Measurements from ENCODE around the gene MYB.

Gene MYB

DNA sequence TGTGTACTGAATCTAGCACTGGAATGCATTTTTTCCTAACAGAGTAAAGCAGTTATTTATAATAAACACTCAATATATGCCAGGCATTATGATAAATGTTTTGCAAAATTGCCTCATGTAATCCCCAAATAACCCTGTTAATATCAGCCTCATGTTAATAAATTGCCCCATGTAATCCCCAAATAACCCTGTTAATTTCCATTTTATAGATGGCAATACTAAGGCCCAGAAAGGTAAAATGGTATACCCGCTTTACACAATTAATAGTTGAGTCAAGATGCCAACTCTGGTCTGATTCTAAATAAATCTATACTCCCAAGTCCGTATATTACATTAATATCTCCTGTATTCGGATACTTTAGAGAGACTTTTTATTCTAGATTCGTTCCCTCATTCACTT is 6.3 kb downstream of the MYB start:
- DNase-seq (ENCODE audit: low read depth in 1 of 2, low spot score in 1 of 2) = no peak

DNA sequence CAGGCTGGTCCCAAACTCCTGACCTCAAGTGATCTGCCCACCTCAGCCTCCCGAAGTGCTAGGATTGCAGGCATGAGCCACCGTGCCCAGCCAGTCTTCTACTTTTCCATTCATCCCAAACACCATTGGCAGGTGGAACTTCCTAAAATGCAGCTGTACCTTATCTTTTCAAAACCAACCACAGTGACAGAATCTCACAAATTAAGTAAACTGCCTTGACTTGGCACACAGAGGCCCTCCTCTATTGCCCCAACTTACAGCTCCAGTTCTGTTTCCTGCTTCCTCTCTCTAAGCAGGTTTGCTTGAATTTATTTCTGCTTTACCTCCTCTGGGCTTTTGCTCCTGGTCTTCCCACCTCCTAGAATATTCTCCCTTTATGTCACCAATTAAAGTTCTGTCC is 7.6 kb downstream of the MYB start:
- no peak for DNase-seq (ENCODE audit: low read depth in 1 of 2, low spot score in 1 of 2)

DNA sequence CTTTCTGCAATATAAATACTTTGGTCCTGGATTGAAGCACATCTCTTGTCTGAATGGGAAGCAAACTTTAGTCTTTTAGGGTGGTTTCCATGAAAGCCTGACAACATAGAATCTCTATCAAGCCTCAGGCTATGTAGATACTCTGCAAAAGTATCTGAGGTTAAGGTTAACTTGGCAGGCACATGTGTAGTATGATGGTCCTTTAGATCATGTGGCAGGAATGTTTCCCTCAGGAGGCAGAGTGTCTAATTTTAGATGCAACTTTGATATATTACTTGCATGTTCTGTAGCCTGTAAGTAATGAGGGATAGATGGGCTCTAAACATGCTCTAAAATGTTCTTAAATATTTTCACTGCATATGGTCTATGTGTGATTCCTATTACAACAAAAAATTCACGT is 8.2 kb downstream of the MYB start:
- DNase-seq (ENCODE audit: low read depth in 1 of 2, low spot score in 1 of 2) = no peak

DNA sequence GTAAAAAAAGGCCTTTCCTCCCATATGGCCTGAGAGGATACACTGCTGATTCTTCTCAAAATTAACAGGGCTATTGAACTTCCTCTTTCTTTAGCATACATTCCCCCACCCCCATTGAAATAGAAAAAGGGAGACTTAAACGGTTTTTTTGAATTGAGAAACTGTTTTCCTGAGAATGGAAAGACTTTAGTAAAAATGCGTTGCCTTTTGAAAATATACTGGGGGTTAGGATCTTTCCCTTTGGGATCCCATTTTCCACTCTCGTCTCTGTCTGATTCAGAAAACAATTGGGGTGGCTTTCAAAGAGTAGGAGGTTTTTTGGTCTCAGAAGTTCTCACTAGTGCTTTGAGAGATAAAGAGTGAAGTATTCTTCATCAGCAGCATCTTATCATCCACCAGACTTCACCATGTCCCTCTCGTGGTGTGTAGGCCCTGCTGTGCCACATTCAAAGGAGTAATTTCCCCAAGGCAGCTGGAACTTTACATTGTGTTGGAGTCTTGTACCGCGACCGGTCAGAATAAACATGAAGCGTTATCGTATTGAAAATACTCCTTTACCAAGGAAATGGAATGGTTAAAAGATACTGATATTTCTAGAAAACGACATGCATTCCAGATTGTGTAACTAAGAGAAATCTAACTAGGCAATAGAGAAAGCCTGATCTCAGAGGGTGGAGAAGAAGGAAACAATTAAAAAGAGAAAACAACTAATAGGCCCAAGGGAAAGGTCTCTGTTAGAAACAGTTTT is 10.6 kb downstream of the MYB start:
- no peak for DNase-seq (ENCODE audit: low read depth in 1 of 2, low spot score in 1 of 2)

DNA sequence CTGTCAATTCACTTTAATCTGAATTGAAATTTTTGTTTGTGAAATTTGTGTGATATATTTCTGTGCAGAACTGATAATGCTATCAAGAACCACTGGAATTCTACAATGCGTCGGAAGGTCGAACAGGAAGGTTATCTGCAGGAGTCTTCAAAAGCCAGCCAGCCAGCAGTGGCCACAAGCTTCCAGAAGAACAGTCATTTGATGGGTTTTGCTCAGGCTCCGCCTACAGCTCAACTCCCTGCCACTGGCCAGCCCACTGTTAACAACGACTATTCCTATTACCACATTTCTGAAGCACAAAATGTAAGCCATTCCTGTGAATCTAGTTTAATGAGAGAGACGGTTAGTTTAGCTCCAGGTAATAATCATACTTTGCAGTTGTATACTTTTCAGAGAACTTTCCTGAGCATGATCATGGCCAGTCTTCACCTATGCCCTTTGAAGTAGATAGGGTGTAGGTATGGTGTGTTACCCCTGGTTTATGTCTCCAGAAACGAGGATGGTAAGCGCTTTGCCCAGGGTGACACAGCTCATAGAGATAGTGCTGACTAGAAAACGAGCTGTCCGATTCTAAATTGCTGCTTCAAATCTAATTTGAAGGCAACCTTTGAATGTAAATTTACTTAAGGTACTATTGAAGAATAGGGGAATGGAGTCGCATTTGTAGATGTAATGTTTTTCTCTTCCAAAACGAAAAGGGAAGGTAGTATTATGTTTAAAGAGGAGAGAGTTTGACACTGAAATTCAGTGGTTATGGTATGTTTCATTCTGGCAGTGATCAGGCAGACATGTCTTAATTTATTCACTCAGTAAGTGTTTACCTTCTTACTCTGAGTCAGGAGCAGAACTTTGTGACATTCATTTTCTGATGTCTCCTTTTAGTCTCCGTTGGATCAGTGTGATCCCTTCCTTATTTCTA is 11.4 kb downstream of the MYB start:
- DNase-seq (ENCODE audit: low read depth in 1 of 2, low spot score in 1 of 2) = no peak

DNA sequence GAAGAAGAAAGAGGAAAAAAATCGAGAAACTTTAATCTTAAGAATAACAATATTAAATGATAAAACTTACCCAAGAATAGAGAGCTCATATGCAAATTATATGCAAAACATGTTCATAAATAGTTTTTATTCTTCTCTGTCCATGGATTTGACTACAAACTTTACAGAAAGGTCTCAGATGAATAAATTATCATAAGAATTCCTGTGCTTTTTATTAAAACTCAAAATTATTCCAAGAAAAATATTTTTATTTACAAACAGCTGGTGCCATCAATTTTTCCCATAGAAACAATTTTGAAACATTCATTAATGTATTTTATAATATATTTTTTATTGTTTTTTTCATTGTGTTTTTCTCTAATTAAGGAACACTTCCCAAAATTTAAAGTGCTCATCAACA is 12.1 kb downstream of the MYB start:
- no peak for DNase-seq (ENCODE audit: low read depth in 1 of 2, low spot score in 1 of 2)

DNA sequence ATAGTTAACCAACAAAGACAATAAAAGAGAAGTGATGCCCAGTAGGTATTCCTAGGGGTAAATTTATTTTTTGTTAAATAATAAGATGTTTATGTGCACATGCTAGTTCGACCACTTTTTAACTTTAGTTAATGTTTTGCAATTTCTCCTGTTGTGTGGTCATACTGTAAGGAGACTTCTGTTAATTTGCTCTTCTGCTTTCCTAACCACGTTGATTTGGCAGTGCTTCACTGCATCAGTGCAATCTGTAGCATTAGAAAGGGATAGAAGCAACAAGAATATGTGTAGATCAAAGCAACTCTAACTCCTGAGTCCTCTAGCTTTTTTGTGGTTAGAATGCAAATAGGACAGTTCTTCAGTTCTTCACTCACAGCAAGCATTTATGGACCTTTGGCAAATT is 13.9 kb downstream of the MYB start:
- DNase-seq (ENCODE audit: low read depth in 1 of 2, low spot score in 1 of 2) = no peak

DNA sequence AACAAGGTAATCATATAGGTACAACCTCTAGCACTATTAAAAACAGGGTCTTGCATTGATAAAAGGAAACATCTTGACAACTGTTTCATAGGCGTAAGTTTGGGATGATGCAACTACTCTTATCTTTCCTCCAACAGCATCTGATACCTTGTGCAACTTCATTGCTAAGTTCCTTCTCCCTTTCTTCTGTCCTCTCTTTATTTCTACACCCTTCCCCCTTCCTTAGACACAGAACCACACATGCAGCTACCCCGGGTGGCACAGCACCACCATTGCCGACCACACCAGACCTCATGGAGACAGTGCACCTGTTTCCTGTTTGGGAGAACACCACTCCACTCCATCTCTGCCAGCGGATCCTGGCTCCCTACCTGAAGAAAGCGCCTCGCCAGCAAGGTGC is 14.4 kb downstream of the MYB start:
- DNase-seq (ENCODE audit: low read depth in 1 of 2, low spot score in 1 of 2) = no peak

DNA sequence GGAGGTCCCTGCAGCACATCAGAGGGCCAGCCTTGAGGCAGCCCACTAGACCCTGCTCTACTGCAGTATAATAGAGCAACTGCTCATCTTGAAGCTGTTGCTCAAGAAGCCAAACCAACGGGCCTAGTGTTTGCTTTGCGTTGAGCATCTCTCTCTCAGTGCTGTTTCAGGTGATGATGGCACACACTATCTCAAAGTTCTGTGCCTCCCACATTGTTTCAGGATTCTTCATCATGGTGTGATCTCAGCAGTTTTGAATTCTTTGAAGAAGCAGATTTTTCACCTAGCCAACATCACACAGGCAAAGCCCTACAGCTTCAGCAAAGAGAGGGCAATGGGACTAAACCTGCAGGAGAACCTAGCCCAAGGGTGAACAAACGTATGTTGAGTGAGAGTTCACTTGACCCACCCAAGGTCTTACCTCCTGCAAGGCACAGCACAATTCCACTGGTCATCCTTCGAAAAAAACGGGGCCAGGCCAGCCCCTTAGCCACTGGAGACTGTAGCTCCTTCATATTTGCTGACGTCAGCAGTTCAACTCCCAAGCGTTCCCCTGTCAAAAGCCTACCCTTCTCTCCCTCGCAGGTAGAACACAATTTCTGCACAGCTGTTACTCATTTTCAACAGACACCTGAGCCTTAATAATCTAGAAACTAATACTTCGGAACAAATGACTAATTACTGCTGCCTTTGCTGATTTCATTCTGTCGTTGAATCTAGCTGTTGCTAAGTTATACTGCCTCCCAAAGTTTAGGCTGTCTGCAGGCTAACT is 15.8 kb downstream of the MYB start:
- DNase-seq (ENCODE audit: low read depth in 1 of 2, low spot score in 1 of 2) = no peak

DNA sequence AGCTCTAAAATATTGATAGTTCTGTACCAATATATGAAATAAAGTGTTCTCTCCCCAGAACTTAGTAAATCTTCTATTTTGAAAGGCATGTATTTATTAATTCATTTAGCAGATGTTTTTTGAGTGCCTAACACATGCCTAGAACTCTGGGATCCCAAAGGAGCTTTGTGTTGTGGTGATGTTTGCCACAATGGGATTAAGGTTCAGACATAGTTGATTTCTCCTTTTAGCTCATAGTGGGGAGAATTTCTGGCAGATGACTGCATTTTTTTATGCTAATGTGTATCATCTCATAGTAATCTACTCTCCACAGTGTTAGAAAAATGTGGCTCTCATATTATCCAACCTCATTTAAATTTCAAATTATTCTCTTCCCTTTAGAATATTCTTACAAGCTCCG is 21.7 kb downstream of the MYB start:
- DNase-seq (ENCODE audit: low read depth in 1 of 2, low spot score in 1 of 2) = no peak

DNA sequence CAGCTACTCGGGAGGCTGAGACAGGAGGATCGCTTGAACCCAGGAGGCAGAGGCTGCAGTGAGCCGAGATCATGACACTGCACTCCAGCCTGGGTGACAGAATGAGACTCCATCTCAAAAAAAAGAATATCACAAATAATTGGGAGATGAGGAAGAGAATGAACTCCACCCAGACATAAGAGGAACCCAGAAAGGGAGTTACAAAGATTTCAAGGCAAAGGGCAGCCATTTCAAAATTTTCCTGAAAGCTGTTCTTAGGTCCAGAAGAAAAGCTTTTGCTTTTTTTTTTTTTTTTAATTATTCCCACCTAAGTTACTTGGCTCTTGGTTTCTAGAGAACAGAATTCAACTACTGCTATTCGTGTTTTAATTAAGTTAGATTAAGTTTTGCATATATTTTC is 23.8 kb downstream of the MYB start:
- DNase-seq (ENCODE audit: low read depth in 1 of 2, low spot score in 1 of 2) = no peak

DNA sequence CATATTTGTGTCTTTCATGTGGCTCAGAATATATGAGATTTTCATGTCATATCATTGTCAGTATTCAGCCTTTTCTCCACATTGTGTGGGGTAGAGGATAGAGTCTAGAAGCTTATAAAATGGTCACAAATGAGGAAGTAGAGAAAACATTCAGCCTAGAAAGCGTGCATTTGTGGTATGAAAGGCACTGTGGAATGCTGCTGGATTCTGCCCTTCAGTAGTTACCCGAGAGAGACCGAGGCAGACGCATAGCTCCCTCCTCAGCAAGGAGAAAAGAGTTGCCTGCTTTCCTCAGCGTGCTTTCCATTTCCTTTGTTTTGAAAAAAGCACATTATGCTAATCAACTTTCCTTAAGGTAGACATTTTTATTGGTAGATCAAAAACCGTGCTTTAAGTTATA is 28.7 kb downstream of the MYB start:
- no peak for DNase-seq (ENCODE audit: low read depth in 1 of 2, low spot score in 1 of 2)

DNA sequence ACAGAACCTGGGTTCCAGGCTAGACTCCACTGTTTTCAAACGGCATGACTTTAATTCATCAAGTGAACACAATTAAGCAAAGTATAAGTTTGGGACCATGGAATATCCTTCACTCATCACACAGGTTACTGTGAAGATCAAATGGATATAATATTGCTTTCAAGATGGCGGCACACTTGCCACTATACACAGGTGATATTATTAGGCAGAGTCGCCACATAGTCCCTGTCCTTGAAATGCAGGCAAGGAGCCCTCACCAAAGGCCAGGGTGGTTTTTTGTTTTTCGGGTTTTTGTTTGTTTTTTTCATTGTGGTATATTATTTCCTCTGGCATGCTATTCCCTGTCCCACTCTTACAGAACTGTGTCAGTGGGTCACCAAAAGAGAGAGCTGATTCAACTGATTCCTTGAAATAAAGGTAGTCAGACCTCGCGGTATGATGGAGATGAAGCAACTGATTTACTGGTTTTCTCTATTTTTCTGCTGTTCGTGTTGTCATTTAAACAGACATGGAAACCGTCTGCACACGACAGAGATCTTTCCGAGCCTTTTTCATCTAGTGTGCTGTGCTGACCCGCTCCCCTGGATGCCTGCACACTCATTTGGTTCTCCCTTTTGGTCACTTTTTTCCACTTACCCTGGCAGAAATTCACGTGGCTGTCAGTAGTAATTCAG is 29.7 kb downstream of the MYB start:
- no peak for DNase-seq (ENCODE audit: low read depth in 1 of 2, low spot score in 1 of 2)

DNA sequence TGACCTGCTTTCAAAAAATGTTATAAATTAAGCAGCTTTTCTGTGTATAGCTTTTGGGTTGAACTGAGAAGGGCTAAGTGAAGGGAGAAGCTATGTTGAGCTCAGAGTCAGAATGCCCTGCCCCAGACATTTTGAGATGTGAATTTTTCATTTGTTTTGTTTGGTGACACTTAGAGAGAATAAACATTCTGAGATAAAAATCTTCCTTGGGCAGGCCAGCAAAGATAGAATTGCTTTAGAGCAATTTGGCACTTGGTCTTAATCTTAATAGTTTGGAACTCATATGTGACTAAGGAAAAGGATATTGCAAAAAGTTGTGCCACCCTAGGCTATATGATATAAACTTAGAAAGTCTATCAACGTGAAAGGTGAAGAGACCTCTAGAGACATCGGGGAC is 30.2 kb downstream of the MYB start:
- DNase-seq (ENCODE audit: low read depth in 1 of 2, low spot score in 1 of 2) = no peak

DNA sequence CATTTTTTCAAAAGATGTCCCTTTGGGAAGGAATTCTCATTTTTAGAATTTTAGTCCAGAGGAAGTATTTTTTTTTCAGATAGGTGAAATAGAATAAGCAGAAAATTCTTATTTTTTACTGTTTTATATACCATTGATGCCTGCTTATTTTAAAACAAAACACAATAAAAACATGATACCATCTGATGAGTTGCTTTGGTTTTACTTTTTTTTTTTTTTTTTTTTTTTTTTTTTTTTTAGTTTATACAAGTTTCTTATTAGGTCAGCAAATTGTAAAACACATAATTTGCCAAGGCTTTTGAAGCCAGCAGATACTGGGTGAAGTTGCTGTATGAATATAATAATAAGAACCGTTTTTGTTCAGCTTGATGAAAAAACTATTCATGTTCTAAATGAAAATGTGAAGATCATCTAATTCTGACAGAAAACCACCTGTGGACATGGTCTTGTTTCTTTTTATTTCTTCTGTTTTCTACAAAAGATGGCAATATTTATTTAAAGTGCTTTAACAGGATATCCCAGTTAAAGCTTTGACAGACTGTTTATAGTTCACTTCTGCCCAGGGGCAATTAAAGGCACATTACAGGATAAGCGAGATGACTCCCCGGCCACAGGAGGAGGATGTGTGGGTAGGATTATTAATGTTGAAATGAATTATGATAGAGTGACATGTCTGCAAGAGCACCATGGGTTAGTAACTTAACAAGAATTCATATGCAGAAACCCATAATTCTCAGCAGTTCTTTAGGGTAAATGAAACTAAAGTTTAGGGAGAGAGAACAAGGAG is 31.1 kb downstream of the MYB start:
- DNase-seq (ENCODE audit: low read depth in 1 of 2, low spot score in 1 of 2) = no peak

DNA sequence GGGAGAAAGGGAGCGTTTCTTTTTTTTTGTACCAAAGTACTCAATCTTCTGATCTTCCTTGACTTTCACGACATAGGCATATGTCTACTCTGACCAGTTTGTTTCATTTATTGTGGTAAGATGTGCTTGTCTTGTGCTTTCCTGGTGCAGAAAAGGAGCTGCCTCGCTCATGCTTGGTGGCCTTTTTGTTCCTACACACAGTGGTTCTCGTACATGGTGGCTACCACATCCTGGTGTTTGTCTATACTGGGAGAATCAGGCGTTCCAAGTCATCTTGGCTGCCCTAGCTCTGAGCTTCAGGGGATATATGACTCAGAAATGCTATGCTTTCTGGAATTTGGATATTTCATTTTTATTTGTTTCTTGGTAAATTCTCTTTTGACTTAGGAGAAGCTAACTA is 31.8 kb downstream of the MYB start:
- no peak for DNase-seq (ENCODE audit: low read depth in 1 of 2, low spot score in 1 of 2)

DNA sequence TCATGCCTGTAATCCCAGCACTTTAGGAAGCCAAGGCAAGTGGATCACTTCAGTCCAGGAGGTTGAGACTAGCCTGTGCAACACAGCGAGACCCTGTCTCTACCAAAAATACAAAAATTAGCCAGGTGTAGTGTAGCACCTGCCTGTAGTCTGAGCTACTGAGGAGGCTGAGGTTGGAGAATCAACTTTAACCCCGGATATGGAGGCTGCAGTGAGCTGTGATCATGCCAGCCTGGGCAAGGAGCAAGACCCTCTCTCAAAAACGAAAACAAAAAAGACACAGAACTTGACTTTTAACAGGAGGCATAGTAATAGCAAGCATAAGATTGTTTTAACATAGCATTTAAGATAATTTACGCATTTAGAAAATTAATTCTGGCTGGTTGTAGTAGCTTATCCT is 32.5 kb downstream of the MYB start:
- no peak for DNase-seq (ENCODE audit: low read depth in 1 of 2, low spot score in 1 of 2)

DNA sequence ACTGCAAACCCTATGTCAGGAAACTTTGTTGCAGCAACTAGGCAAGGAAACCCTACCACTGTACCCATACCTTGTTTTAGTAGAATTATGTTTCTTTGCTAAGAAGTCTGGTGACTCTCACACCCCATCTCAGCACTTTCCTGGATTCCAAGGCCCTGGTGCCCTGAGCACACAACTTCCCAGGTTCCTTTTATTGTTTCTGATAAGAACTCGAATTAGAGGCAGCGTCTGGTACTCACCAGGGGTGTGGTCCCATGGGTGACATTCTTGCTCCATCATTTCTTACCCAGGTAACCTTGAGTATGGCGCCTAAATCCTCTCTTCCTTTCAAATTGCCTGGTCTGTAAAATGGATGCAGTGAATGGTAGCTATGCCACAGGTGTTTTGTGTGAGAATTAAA is 34.1 kb downstream of the MYB start:
- no peak for DNase-seq (ENCODE audit: low read depth in 1 of 2, low spot score in 1 of 2)

DNA sequence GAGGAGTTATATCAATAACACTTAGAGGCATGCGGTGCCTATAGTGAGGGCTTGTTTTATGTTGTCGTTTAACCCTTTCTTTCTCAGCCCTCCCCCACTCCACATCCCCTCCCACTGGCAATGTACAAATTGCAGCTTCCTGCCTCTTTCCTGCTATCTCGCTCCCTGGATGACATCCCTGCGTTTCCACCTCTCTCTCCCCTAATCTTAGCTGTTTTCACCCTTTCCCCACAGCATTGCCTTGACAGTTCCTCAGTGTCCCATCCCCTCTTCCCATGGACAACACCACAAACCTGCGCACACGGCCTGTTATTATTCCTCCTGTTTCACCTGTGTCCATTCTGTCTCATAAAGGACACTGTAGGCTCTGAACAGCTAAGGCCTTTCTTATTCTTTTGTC is 34.5 kb downstream of the MYB start:
- no peak for DNase-seq (ENCODE audit: low read depth in 1 of 2, low spot score in 1 of 2)

DNA sequence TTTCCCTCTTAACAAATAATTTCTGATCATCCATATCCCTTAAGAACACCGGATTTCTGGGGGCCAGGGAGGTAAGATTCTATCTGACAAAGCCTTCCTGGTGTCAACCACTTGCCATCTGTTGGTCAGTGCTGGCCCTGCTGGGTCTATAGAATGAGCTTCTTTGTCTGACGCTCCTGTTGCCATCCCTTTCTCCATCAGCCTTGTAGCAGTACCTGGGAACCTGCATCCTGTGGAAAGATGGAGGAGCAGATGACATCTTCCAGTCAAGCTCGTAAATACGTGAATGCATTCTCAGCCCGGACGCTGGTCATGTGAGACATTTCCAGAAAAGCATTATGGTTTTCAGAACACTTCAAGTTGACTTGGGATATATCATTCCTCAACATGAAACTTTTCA is 36.6 kb downstream of the MYB start:
- no peak for DNase-seq (ENCODE audit: low read depth in 1 of 2, low spot score in 1 of 2)

DNA sequence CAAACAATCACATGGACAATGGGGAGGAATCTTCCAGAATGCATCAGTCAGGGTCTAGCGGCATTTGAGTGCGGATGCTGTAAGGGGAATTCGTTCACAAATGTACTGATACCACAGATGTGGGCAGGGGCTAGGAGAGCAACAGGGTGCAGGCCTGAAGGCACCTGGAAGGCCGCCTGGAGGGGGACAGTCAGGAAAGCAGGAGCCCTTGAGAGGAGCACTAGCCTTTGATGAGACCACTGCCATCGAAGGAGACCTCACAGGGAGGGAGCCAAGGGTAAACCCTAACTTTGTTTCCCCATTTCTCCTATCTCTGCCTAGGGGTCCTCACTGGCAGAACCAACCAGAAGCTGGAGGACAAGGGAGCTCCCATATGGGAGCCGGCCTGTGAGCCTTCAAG is 38.2 kb downstream of the MYB start:
- no peak for DNase-seq (ENCODE audit: low read depth in 1 of 2, low spot score in 1 of 2)

All from activated T-helper 1 cell treated with anti-CD3 and anti-CD28 coated beads, Interleukin-2, amount 50 U/mL, for 16 hours (primary cell).